Measurements from ENCODE around the gene NUBPL. TPM values are rescaled to one million over a fixed set of nuclear protein-coding genes. Genes with fewer than 3 reads are reported as not detected.

The NUBPL gene
- total and polyA plus RNA-seq, 2 donors from 2014 or later, result 11.2 to 16.2 TPM

GRCh38 chr14:31660191-31660590 lies 99.0 kb downstream of the NUBPL start:
- intact Hi-C loops (cut with DNase I), result no loop called here
- H3K4me3 ChIP-seq (ENCODE audit: low read length in 3 of 3), result no peak overlapping the region
- FAIRE-seq, result no peak

GRCh38 chr14:31660728-31661127 lies 99.5 kb downstream of the NUBPL start:
- no peak for FAIRE-seq
- H3K27me3 ChIP-seq (ENCODE audit: control insufficient read depth, insufficient read depth, low read length), result no peaks in the 10 kb centered on the region
- H3K27ac ChIP-seq (ENCODE audit: low read depth in 2 of 2, low read length in 2 of 2), result no peak overlapping the region
- intact Hi-C loops (cut with DNase I), result no loop called here
- H3K36me3 ChIP-seq (ENCODE audit: control insufficient read depth in 2 of 3, insufficient read depth in 3 of 3, low read length in 3 of 3), result no peaks in the 10 kb centered on the region
- TF ChIP-seq CTCF (IDR thresholded peaks at IDR 0.05; ENCODE audit: borderline replicate concordance, extremely low read depth, insufficient read depth), result no peak
- H3K9me3 ChIP-seq (ENCODE audit: control insufficient read depth in 2 of 3, insufficient read depth in 1 of 3, low read length in 3 of 3), result no peaks in the 10 kb centered on the region
- no peak for DNase-seq
- no peak overlapping the region for H3K4me3 ChIP-seq (ENCODE audit: low read length in 3 of 3)
- no peaks in the 10 kb centered on the region for H3K4me1 ChIP-seq (ENCODE audit: control insufficient read depth in 2 of 3, insufficient read depth in 2 of 3, low read depth in 1 of 3, low read length in 3 of 3)
- H3K9ac ChIP-seq (ENCODE audit: low read length in 3 of 3), result no peak overlapping the region

More at GRCh38 chr14:31660191-31660590, 99.0 kb downstream of the NUBPL start:
- Histone ChIP-seq H3K36me3 (ENCODE audit: control insufficient read depth in 2 of 3, insufficient read depth in 3 of 3, low read length in 3 of 3) (no peaks in the 10 kb centered on the region), H3K9ac (ENCODE audit: low read length in 3 of 3) (no peak overlapping the region), H3K27ac (ENCODE audit: low read depth in 2 of 2, low read length in 2 of 2) (no peak overlapping the region), H3K4me1 (ENCODE audit: control insufficient read depth in 2 of 3, insufficient read depth in 2 of 3, low read depth in 1 of 3, low read length in 3 of 3) (no peaks in the 10 kb centered on the region), H3K27me3 (ENCODE audit: control insufficient read depth, insufficient read depth, low read length) (no peaks in the 10 kb centered on the region), H3K9me3 (ENCODE audit: control insufficient read depth in 2 of 3, insufficient read depth in 1 of 3, low read length in 3 of 3) (no peaks in the 10 kb centered on the region)
- DNase-seq, result no peak
- no peak for TF ChIP-seq CTCF (IDR thresholded peaks at IDR 0.05; ENCODE audit: borderline replicate concordance, extremely low read depth, insufficient read depth)

- no peak for TF ChIP-seq CTCF (IDR thresholded peaks at IDR 0.05; ENCODE audit: borderline replicate concordance, extremely low read depth, insufficient read depth)
- DNase-seq (no peak), FAIRE-seq (no peak)
- Histone ChIP-seq H3K4me3 (ENCODE audit: low read length in 3 of 3) (no peak overlapping the region), H3K27ac (ENCODE audit: low read depth in 2 of 2, low read length in 2 of 2) (no peak overlapping the region), H3K9ac (ENCODE audit: low read length in 3 of 3) (no peak overlapping the region), H3K9me3 (ENCODE audit: control insufficient read depth in 2 of 3, insufficient read depth in 1 of 3, low read length in 3 of 3) (peaks cover 0 to 9% (median 0%) of the 10 kb centered on the region in 3 donors), H3K27me3 (ENCODE audit: control insufficient read depth, insufficient read depth, low read length) (no peaks in the 10 kb centered on the region), H3K36me3 (ENCODE audit: control insufficient read depth in 2 of 3, insufficient read depth in 3 of 3, low read length in 3 of 3) (no peaks in the 10 kb centered on the region), H3K4me1 (ENCODE audit: control insufficient read depth in 2 of 3, insufficient read depth in 2 of 3, low read depth in 1 of 3, low read length in 3 of 3) (no peaks in the 10 kb centered on the region)
- intact Hi-C loops (cut with DNase I), result no loop called here
These were observed 107.1 kb downstream of the NUBPL start for GRCh38 chr14:31668348-31668747.

- FAIRE-seq, result no peak
- H3K9me3 ChIP-seq (ENCODE audit: control insufficient read depth in 2 of 3, insufficient read depth in 1 of 3, low read length in 3 of 3), result peaks cover 0 to 9% (median 0%) of the 10 kb centered on the region in 3 donors
- DNase-seq, result no peak
- TF ChIP-seq CTCF (IDR thresholded peaks at IDR 0.05; ENCODE audit: borderline replicate concordance, extremely low read depth, insufficient read depth), result no peak
- no peak overlapping the region for H3K27ac ChIP-seq (ENCODE audit: low read depth in 2 of 2, low read length in 2 of 2)
- H3K27me3 ChIP-seq (ENCODE audit: control insufficient read depth, insufficient read depth, low read length), result no peaks in the 10 kb centered on the region
- H3K4me3 ChIP-seq (ENCODE audit: low read length in 3 of 3), result no peak overlapping the region
- H3K4me1 ChIP-seq (ENCODE audit: control insufficient read depth in 2 of 3, insufficient read depth in 2 of 3, low read depth in 1 of 3, low read length in 3 of 3), result no peaks in the 10 kb centered on the region
- no peaks in the 10 kb centered on the region for H3K36me3 ChIP-seq (ENCODE audit: control insufficient read depth in 2 of 3, insufficient read depth in 3 of 3, low read length in 3 of 3)
- H3K9ac ChIP-seq (ENCODE audit: low read length in 3 of 3), result no peak overlapping the region
- intact Hi-C loops (cut with DNase I), result no loop called here
These were observed 111.5 kb downstream of the NUBPL start for GRCh38 chr14:31672709-31673108.

Measured in kidney (tissue), 14 donors.